HCT116 (cell line): ENCODE data around the gene ARMH4. TPM values are rescaled to one million over a fixed set of nuclear protein-coding genes. Genes with fewer than 3 reads are reported as not detected.

ENCODE experiments used
- ATAC-seq: fragments of 200-7000 bp; cut with Tn5 transposase; 2 replicates; pipeline ENCODE4 v1.9.1; 2020; ENCODE audit warnings: mild to moderate bottlenecking, moderate library complexity
- BruUV-seq: library from RNA; stranded (reverse); fragments of 400-500 nt; replicated peaks from 2 replicates; lab custom pipeline; 2021; lab: Mats Ljungman, UMichigan
- CTCF ChIA-PET: fragments of 300-600 bp; sonication (Branson Sonifier 250); formaldehyde crosslinking; loops from one replicate; lab custom pipeline; 2021; ENCODE audit warnings: antibody characterized with exemption; lab: Charles Lee
- POLR2A ChIA-PET: fragments of 300-600, 350-600 bp; sonication (Branson Sonifier 250); formaldehyde crosslinking; loops from one replicate; lab custom pipeline; 2021; ENCODE audit warnings: antibody characterized with exemption; lab: Charles Lee
- RAD21 ChIA-PET, 2 experiments: fragments of 300-600 bp; sonication (Branson Sonifier 250); formaldehyde crosslinking; loops; one replicate each; lab custom pipeline; 2023; ENCODE audit warnings: low total read pairs in 2 of 2; ENCODE audit not compliant: uncharacterized antibody in 2 of 2, unreplicated experiment in 2 of 2, low non-redundant PET in 1 of 2; lab: Charles Lee
- DNase-seq: peaks from one replicate; pipeline ENCODE4 v3.0.0-alpha.2; 2010; ENCODE audit warnings: low read depth, low spot score
- H2AFZ ChIP-seq: fragments of 200-600 bp; shearing (Covaris generic), sonication (generic); 2 replicates; pipeline ENCODE4 v1.6.1; 2017; ENCODE audit warnings: low read depth, mixed run types, mixed read lengths, antibody characterized with exemption, low read length; ENCODE audit not compliant: poor library complexity, severe bottlenecking
- H3K27ac ChIP-seq: 2 replicates; pipeline ENCODE4 v1.5.1; 2012; ENCODE audit warnings: low read depth, low read length
- H3K27me3 ChIP-seq: fragments of 200-600 bp; sonication (generic); 2 replicates; pipeline ENCODE4 v1.6.1; 2016; ENCODE audit warnings: mixed run types, low read length, mixed read lengths; ENCODE audit not compliant: insufficient read depth
- H3K36me3 ChIP-seq, 2 experiments: fragments of 200-500 bp in 1 of 2; fragments of 200-600 bp in 1 of 2; sonication (Bioruptor generic) in 1 of 2; sonication (generic) in 1 of 2; 2 replicates each; pipeline versions ENCODE4 v1.5.1 to v1.6.1; 2014 to 2016; ENCODE audit warnings: low read length in 2 of 2, inconsistent platforms in 1 of 2, mixed read lengths in 1 of 2, mixed run types in 1 of 2; ENCODE audit not compliant: insufficient read depth in 2 of 2, control insufficient read depth in 1 of 2
- H3K4me1 ChIP-seq, 2 experiments: fragments of 200-600 bp in 1 of 2; sonication (generic) in 1 of 2; 2 replicates each; pipeline versions ENCODE4 v1.5.1 to v1.6.1; 2012 to 2017; ENCODE audit warnings: low read length in 2 of 2, inconsistent platforms in 1 of 2, mild to moderate bottlenecking in 1 of 2, mixed read lengths in 1 of 2, mixed run types in 1 of 2, moderate library complexity in 1 of 2; ENCODE audit not compliant: insufficient read depth in 2 of 2, control insufficient read depth in 1 of 2
- H3K4me2 ChIP-seq: fragments of 200-600 bp; sonication (generic); 2 replicates; pipeline ENCODE4 v1.6.1; 2017; ENCODE audit warnings: mixed run types, low read length, mixed read lengths
- H3K4me3 ChIP-seq, 2 experiments: fragments of 200-600 bp in 1 of 2; sonication (generic) in 1 of 2; replicated peaks in 1 of 2; 2 replicates each; pipeline ENCODE4 v1.5.1; 2011 to 2016; ENCODE audit warnings: low read length in 2 of 2, control low read depth in 1 of 2, low read depth in 1 of 2, mild to moderate bottlenecking in 1 of 2, mixed read lengths in 1 of 2, mixed run types in 1 of 2
- H3K79me2 ChIP-seq: fragments of 200-600 bp; sonication (generic); 2 replicates; pipeline ENCODE4 v1.6.1; 2017; ENCODE audit warnings: mild to moderate bottlenecking, mixed run types, low read length, moderate library complexity, mixed read lengths; ENCODE audit not compliant: insufficient read depth
- H3K9ac ChIP-seq: fragments of 200-600 bp; sonication (generic); 2 replicates; pipeline ENCODE4 v1.6.1; 2016; ENCODE audit warnings: low read length, mixed read lengths
- H3K9me2 ChIP-seq: fragments of 200-600 bp; sonication (generic), shearing (Covaris generic); 2 replicates; pipeline ENCODE4 v1.6.1; 2017; ENCODE audit warnings: mixed run types, mild to moderate bottlenecking, moderate library complexity; ENCODE audit not compliant: insufficient read depth
- H3K9me3 ChIP-seq, 2 experiments: fragments of 200-500 bp in 1 of 2; fragments of 200-600 bp in 1 of 2; sonication (Bioruptor generic) in 1 of 2; sonication (generic) in 1 of 2; 2 replicates each; pipeline ENCODE4 v1.6.1; 2014 to 2017; ENCODE audit warnings: low read length in 2 of 2, mixed read lengths in 2 of 2, inconsistent platforms in 1 of 2, low read depth in 1 of 2, mild to moderate bottlenecking in 1 of 2, mixed run types in 1 of 2, moderate library complexity in 1 of 2; ENCODE audit not compliant: control insufficient read depth in 1 of 2, insufficient read depth in 1 of 2
- H4K20me1 ChIP-seq: fragments of 200-600 bp; sonication (generic), shearing (Covaris generic); 2 replicates; pipeline ENCODE4 v1.6.1; 2017; ENCODE audit warnings: mixed run types, mild to moderate bottlenecking, moderate library complexity; ENCODE audit not compliant: insufficient read depth
- ATF3 ChIP-seq: IDR thresholded peaks from 2 replicates; pipeline ENCODE4 v1.6.1; 2012
- CEBPB ChIP-seq: IDR thresholded peaks from 2 replicates; pipeline ENCODE4 v1.6.1; 2012; ENCODE audit warnings: low read depth
- EGR1 ChIP-seq: IDR thresholded peaks from 2 replicates; pipeline ENCODE4 v1.6.1; 2012; ENCODE audit warnings: low read depth
- ELF1 ChIP-seq: IDR thresholded peaks from 2 replicates; pipeline ENCODE4 v1.6.1; 2012; ENCODE audit warnings: low read depth, borderline replicate concordance
- EZH2 ChIP-seq: fragments of 200-600 bp; sonication (generic); IDR thresholded peaks from 2 replicates; pipeline ENCODE4 v1.6.1; 2017; ENCODE audit warnings: antibody characterized with exemption, mixed run types
- EZH2phosphoT487 ChIP-seq: fragments of 200-600 bp; IDR thresholded peaks from 2 replicates; pipeline ENCODE4 v1.6.1; 2018; ENCODE audit warnings: antibody characterized with exemption, borderline replicate concordance
- FOSL1 ChIP-seq: IDR thresholded peaks from 2 replicates; pipeline ENCODE4 v1.6.1; 2012; ENCODE audit warnings: low read depth
- JUND ChIP-seq: IDR thresholded peaks from 2 replicates; pipeline ENCODE4 v1.6.1; 2012
- MAX ChIP-seq: IDR thresholded peaks from 2 replicates; pipeline ENCODE4 v1.6.1; 2012
- POLR2A ChIP-seq: IDR thresholded peaks from 2 replicates; pipeline ENCODE4 v1.7.0; 2011; ENCODE audit warnings: borderline replicate concordance; ENCODE audit not compliant: insufficient read depth, insufficient read length; ENCODE audit errors: extremely low read depth
- POLR2AphosphoS5 ChIP-seq: IDR thresholded peaks from 2 replicates; pipeline ENCODE4 v1.6.1; 2011; ENCODE audit warnings: mild to moderate bottlenecking, low read depth, low read length, moderate library complexity
- RAD21 ChIP-seq: IDR thresholded peaks from 2 replicates; pipeline ENCODE4 v1.6.1; 2012; ENCODE audit warnings: low read depth, mild to moderate bottlenecking
- SIN3A ChIP-seq: IDR thresholded peaks from 2 replicates; pipeline ENCODE4 v1.6.1; 2012; ENCODE audit warnings: low read depth
- YY1 ChIP-seq: IDR thresholded peaks from 2 replicates; pipeline ENCODE4 v1.6.1; 2011; ENCODE audit warnings: low read length, low read depth, moderate library complexity, mild to moderate bottlenecking; ENCODE audit not compliant: insufficient replicate concordance; ENCODE audit errors: extremely low read depth
- ZFX ChIP-seq: fragments of 450-650 bp; IDR thresholded peaks from 2 replicates; pipeline ENCODE4 v1.6.1; 2017
- ZNF274 ChIP-seq: fragments of 200-500 bp; sonication (Bioruptor generic); IDR thresholded peaks from 2 replicates; pipeline ENCODE4 v1.6.1; 2014; ENCODE audit warnings: mild to moderate bottlenecking, low read depth, low read length, inconsistent platforms
- intact Hi-C: fragments of 100-400 bp; cut with micrococcal nuclease; formaldehyde crosslinking; loops from 2 replicates; pipeline ENCODE4 v1.10.0; 2022
- total RNA-seq: library from RNA; stranded (reverse); gene quantifications from one replicate; pipeline ENCODE4 v1.2.1, GENCODE V29; 2021; ENCODE audit not compliant: unreplicated experiment

Gene ARMH4
- total RNA-seq, 1 experiment from 2014 or later = 1.7 TPM

- TF ChIP-seq MAX (no peak), ZNF274 (no peak), YY1 (no peak), SIN3A (no peak), POLR2A (no peak)
Observed at GRCh38 chr14:58059126-58059525, 92.9 kb downstream of the ARMH4 start (continued).

GRCh38 chr14:58055497-58056010, 96.5 kb downstream of the ARMH4 start:
- Histone ChIP-seq H3K79me2 (no peaks in the 10 kb centered on the region), H2AFZ (no peak overlapping the region), H3K27ac (no peak overlapping the region), H3K9me2 (no peaks in the 10 kb centered on the region), H4K20me1 (no peaks in the 10 kb centered on the region), H3K27me3 (peaks cover 32% of the 10 kb centered on the region; the same call in 1 of the 2 replicates), H3K4me3 (no peak overlapping the region), H3K9me3 (no peaks in the 10 kb centered on the region), H3K36me3 (no peaks in the 10 kb centered on the region), H3K9ac (no peak overlapping the region), H3K4me2 (no peak overlapping the region), H3K4me1 (no peaks in the 10 kb centered on the region)
- DNase-seq (no peak), ATAC-seq (no peak)
- ChIA-PET CTCF (no interaction called here), POLR2A (no interaction called here), RAD21 (no interaction called here)
- no TSS peak for BruUV-seq
- TF ChIP-seq POLR2AphosphoS5 (no peak), EZH2phosphoT487 (no peak), ZNF274 (no peak), FOSL1 (no peak), YY1 (no peak), ZFX (no peak), CEBPB (no peak), POLR2A (no peak), ATF3 (no peak), ELF1 (no peak), EZH2 (no peak), MAX (no peak), JUND (no peak), EGR1 (no peak), RAD21 (no peak)
- intact Hi-C loops = no loop called here
